HG02840 (cell line): ENCODE results near the gene CCDC9.
"Not testable (repeated sequence)": the region's sequence is repeated elsewhere in the genome, so short reads cannot be mapped to it uniquely, and the experiment has no call there.

Experiments
- ATAC-seq: cut with Tn5 transposase; IDR thresholded peaks from one replicate; pipeline ENCODE4 v1.9.1; 2021; ENCODE audit warnings: mild to moderate bottlenecking, moderate library complexity, moderate number of reproducible peaks; ENCODE audit not compliant: unreplicated experiment, low FRiP score

Gene CCDC9

DNA sequence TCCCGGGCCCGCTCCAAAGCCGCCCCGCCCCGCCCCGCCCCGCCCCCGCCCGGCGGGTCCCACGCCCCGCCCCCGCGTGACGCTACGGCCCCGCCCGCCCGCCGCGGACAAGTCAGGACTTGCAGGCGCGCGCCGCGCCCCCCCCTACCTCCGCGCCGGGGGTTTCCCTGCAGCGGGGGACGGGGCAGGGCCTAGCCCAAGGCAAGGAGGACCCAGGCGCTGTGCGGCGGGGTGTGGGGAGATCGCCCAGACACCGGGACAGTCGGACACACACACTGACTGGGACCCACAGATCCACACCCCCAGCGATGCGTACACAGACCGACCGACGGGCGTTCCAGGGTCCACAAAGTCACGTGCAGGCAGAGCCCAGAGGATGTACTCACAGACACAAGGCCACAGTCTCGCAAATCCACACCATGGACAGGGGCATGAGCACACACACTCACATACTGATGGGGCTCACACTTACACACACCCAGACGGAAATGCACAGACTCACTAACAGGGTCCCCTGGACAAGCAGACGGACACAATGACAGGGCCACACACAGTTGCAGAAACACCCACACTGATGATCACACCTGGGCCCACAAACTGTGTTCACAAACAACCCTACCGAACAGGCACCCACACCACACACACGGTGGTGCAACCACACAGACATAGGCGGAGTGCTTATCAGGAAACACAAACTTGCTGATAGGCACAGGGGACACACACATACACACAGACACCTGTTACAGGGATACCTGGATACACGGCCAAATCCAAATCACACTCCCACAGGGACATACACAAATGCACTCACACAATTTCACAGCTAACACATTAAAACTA is 24.9 kb upstream of the CCDC9 start:
- peak; percentile 34 for ATAC-seq

DNA sequence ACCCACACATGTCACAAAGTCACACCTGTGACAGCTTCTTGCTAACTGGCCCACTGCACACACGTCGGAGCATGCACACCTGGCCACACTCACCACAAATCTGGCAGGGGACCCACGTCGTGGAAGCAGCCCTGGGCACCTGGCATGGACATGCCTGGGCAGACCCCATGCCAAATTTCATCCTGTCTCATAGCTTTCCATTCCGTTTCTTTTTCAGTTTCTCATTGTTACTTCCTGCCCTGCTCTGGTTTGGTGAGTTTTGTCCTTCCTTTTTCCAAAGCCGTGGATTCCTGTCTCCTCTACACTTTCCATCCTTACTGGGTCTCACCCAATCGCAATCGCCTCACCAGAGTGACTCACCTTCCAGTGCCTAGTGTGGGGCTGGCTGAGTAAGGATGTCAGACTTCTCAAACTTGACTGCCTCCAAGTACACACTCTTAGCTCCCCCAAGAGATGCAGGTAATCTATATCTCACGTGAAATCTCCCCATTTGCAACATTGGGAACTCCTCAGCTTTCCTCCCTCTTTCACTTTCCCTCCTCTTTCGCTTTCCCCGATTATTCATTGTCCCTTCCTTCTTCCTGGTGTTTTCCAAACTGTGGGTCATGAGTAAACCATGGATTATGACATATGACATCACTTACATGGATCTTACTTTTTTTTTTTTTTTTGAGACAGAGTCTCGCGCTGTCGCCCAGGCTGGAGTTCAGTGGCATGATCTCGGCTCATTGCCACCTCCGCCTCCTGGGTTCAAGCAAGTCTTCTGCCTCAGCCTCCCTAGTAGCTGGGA is 23.7 kb upstream of the CCDC9 start:
- ATAC-seq = no peak

DNA sequence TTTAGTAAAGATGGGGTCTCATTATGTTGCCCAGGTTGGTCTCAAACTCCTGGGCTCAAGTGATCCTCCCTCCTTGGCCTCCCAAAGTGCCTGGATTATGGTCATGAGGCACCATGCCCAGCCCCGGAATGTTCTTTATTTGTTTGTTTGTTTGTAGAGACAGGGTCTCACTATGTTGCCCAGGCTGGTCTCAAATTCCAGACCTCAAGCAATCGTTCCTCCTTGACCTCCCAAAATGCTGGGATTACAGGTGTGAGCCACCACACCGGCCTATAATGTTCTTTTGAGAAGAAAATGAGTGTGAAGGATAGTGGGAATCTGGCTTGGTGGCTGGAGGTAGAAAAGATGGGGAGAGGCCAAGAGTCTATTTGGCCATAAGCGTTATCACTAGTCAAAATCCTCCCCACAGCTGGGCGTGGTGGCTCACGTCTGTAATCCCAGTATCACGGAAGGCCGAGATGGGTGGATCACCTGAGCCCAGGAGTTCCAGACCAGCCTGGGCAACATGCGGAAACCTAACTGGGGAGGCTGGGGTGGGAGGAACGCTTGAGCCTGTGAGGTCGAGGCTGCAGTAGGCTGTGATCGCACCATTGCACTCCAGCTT is 20.2 kb upstream of the CCDC9 start:
- no peak for ATAC-seq

DNA sequence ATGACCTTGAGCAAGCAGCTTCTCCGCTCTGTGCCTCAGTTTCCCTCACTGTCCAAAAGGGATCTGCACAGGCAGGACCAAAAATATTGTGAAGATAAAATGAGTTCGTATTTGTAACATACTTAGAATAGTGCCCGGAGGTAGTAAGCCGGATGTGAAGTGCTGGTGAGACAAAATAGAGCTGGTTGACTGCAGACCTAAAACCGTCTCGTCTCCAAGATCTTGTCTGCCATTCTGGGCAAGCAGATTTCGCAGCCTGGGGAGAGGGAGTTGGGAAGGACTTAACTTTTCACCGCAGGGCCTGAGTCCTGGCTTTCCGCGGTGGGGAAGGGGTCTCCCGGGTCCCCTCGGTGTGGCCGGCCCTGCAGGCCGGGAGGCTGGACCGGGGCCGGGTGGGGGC is 17.2 kb upstream of the CCDC9 start:
- no peak for ATAC-seq

DNA sequence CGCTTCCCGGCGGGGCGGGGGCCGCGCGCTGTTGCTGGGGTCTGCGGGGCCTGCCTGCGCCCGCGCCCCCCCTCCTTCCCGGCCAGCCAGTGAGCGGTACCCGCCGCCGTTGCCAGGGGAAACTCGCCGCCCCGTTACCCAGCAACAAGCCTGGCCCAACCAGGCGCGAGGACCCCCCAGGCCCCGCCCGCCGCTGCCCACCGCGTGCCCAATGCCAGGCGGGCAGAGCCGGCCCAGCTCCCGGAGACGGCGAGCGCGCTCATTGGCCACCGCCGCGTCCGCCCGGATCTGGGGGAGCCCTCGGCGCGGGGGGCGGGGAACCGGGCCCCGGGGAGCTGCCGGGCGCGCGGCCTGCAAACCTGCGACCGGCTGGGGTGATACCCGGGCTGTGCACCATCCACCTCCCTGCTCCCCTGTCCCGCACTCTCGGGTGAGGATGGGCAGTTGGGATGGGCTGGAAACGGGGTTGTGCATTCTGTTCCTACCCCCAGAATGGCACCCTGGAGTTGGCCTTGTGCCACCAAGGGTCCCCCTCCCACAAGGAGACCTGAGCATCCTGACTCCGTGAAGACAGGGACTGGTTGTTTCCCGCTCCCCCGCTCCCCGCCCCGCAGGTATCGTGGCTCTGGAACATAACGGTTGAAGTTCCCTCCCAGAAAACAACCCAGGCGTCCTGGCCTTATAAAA is 16.6 kb upstream of the CCDC9 start:
- no peak for ATAC-seq

DNA sequence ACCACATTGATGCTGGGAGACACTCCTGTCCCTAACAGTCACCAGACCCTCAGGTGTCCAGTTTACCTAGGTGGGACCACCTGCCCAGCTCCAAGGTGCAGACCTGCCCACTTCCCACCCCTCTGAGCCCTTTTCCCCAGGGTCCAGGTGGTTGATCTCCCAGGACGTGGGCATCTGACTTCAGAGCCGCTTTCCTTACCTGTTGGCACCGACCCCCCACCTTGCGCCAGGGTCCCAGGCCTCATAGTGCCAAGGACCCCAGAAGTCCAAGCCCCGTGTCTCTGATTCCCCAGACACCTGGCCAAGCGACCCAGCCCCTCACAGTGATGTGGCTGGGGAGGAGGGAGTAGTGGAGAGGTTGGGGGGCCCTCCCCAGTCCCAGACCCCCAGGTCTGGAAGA is 15.8 kb upstream of the CCDC9 start:
- no peak for ATAC-seq

DNA sequence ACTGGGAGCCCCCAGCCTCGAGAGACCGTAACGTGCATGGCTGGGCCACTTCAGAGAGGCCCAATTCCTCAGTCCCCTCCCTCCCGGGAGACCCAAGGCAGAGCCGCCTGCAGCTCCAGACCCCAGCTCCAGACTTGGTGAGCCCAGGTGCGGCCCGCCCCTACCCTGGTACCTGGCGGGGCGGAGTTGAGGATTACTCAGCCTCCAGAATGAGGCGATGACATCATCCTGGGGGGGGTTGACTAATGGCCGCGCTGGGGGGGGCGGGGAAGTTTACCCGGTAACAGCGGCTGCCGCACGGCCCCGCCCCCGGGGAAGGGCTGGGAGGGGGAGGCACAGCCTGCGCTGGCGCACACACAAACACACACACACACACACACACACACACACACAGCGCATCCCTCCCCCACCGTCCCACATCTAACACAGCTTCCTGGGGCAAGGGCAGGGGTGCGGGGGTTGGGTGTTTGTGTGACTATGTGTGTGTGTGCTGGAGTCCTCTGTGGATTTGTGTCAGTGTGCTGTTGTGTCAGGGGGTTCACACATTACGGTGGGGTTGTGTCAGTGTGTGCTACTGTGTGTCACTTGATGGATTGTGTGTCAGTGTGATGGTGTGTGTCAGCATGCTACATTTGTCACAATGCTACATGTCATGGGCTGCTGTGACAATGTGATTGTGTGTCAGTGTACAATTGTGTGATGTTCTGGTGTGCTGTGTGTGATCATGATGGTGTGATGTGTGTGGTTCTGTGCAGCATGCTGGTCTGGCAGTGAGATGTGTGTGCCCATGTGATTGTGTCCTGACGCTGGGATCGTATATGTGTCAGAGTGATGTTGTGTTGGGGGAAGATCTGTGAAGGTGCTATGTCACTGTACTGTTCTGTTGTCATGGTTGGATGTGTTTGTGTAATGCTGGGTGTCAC is 15.1 kb upstream of the CCDC9 start:
- no peak for ATAC-seq

DNA sequence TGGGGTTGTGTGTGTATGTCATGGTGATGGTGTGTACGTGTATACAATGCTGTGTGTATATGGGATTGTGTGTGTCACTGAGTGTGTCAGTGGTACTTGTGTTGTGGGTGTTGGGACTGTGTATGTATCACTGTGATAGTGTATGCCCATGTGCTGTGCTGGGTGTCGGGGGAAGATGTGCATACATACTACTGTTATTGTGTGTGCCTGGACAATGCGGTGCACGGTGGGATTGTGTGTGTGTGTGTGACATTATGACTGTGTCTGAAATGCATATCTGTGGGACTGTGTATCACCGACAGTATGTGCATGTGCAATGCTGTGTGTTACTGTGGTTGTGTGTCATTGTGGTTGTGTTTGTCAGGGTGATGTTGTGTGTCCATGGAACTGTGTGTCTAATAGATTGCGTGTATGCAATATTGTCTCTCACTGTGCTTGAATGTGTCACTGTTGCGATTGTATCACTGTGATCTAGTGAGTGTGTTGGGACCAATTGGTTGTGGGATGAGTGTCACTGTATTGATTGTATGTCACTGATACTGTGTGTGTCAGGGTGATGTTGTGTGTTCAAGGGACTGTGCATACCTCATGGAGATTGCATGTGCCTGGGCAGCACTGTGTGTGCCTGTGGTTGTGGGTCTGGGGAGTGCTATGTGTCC is 14.3 kb upstream of the CCDC9 start:
- ATAC-seq = no peak

DNA sequence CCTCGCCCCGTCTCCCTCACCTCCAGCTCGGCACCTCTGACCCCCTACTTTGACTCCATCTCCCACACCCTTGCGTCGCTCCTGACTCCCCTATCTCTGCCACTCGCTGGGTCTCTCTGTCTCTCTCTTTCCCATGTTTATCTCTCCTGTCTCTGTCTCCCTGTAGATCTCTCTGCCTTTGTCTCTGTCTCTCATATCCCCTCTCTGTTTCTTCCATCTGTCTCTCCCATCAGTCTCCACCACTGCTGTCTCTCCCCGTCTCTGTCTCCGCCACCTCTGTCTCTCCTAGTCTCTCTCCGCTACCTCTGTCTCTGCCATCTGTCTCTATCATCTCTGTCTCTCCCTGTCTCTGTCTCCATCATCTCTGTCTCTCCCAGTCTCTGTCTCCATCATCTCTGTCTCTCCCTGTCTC is 13.0 kb upstream of the CCDC9 start:
- ATAC-seq = no peak

DNA sequence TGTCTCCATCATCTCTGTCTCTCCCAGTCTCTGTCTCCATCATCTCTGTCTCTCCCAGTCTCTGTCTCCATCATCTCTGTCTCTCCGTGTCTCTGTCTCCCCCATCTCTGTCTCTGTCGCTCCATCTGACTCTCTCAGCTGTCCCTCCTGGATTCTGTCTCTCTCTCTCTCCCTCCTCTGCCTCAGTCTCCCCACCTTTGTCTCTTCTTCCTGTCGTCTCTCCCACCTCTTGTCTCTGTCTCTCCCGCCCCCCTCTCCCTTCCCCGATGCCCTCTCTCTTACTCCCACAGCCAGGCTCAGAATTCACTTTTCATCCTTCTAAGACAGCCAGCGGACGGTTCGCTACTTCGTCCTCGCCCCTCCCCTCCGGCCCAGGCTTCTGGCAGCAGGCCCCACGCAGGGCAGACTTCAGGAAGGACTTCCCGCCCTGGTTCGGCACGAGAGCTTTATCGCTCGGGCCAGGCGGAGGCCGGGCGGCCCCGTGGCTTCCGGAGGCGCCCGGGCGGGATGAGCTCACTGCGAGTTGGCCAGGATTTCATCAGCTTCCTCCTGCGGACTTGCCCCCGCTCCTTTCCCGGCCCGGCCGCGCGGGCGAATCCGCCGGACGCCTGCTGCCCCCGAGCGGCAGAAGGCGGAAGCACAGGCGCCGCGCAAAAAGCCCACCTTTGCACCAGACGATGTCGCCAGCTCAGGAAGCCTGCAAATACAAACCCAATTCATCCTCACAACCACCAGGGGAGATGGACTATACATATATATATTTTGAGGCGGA is 12.4 kb upstream of the CCDC9 start:
- ATAC-seq = peak; percentile 54

DNA sequence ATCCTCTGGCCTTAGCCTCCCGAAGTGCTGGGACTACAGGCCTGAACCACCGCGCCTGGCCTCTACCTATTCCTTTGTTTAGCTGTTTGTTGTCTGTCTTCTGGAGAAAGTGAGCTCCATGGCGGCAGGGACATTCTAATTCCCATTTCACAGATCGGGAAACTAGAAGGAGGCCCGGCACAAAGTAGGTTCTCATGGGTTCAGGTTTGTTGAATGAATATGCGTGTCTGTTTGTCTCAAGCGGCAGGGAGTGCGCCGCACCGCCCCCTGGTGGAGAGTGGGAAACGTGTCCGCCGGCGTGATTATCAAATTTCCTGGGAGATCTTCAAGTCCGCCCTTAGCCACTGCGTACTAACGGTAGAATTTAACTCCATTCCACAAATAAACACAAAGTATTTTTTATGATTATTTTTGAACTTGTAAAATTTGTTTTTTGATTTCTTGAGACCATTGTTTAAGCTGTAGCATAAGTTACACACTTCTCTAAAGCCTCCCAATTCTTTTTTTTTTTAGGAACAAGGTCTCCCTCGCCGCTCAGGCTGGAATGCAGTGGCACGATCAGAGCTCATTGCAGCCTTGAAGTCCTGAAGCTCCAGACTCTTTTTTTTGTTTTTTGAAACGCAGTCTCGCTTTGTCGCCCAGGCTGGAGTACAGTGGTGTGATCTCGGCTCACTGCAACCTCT is 8.9 kb upstream of the CCDC9 start:
- no peak for ATAC-seq

DNA sequence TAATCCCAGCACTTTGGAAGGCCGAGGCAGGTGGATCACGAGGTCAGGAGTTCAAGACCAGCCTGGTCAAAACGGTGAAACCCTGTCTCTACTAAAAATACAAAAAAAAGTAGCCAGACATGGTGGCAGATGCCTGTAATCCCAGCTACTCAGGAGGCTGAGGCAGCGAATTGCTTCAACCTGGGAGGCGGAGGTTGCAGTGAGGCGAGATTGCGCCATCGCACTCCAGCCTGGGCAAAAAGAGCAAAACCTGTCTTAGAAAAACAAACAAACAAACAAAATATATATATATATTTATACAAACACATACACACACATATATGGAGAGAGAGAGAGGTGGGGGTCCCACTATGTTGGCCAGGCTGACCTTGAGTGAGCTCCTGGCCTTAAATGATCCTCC is 3.3 kb upstream of the CCDC9 start:
- ATAC-seq = not testable (repeated sequence)

DNA sequence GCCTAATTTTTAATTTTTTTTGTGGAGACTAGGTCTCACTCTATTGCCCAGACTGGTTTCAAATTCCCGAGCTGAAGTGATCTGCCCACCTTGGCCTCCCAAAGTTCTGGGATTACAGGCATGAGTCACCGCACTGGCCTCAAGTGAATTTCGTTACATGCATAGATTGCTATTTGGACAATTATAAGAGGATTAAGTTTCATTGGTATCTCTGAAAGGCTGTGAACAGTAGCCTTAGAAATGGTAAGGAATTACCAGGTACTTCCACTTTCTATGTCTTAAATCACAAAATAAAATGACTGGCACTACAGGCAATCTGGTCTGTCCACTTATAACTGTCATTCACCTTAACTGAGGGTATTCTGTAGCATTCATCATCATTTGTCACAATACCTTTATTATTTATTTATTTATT is 2.9 kb upstream of the CCDC9 start:
- ATAC-seq = no peak

DNA sequence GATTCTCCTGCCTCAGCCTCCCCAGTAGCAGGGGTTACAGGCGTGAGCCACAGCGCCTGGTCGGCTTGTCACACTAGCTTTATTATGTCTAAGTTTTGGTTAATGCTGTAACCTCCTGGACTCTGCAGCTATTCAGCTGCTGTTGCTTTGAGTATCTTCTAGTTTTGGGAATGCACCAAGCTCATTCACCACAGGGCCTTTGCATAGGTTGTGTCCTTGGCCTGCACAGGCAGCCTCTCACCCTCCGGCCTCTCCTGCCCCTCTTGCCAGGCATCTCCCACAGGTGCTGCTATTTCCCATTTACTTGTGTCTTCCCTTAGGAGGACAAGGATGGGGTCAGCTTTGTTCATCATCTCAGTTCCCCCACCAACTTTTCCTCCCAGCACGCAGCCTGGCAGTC is 2.4 kb upstream of the CCDC9 start:
- ATAC-seq = no peak

DNA sequence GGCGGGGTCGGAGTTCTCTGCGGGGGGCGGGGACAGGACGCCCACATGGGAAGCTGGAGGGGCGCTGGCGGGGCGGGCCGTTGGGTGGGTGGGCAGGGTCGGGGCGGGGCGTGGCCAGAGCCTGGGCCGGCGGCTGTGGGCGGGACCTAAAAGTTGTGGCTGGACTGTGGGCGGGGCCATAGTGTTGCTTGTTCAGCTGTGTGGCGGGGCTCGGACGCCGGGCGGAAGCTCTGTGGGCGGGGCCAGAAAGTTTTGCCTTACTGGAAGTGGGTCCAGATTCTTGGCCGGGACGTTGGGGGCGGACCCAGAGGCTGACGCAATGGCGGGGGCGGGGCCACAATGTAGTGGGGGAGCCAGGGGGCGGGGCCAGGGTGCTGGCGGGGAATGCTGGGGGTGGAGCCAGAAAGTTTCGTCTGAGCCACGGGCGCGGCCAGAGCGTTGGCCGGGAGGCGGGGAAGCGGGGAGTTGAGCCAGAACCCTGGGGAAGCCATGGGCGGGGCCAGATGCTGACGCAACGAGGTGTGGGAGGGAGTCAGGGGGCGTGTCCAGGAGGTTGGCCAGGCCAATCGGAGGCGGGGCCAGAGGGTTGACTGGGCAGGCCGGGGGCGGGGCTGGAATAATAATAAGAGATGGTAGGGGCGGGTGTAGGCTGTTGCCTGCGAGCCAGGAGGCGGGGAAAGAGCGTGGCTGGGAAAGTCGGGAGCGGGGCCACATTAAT is 527 bp downstream of the CCDC9 start:
- peak; percentile 69 for ATAC-seq

DNA sequence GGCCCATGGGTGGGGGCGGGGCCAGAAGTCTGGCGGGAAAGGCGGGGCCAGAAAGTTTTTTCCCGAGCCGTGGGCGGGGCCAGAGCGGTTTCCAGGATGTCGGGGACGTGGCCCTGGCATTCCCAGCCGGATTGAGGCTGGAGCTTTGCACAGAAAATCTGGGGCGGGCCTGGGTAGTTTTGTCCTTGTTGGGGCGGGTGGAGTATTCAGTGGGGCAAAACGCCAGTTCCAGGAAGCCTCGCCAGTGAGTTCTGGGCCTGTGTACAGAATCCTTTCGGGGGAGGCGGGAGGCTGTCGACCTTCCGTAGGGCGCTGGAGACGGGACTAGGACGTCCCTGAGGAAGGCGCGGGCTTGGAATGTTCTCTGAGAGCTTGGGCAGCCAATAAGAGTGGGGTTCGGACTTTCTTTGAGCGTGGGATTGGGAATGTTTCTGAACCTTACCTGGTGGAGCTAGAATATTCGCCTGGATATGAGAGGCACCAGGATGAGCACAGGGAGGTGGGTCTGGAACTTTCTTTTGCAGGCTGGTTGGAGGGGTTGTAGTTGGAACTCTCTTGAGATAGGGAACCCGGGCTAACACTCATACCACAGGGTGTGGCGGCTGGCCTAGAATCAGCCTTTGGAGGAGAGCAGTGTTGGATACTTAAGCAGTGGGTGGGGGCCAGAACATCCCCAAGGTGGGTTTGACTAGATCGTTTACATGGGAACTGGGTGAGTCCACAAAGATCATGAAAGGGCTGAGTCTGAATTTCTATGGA is 1.3 kb downstream of the CCDC9 start:
- no peak for ATAC-seq

DNA sequence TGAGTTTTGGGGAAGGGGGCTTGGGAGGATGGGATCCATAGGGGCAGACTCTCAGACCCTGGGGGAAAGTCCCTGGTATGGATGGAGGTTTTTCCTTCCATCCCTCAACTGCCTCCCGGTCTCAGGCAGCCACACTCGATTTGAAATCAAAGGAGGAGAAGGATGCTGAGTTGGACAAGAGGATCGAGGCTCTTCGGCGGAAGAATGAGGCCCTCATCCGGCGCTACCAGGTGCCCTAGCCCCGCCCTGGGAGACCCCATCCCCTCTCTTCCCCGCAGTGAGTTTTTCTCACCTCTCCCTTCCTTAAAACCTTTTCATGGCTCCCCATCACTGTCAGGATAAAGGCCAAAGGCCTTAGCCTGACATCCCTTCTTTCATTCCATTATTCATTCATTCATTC is 2.1 kb downstream of the CCDC9 start:
- no peak for ATAC-seq
